ENCODE measurements around the gene HSPB8. TPM values are rescaled to one million over a fixed set of nuclear protein-coding genes. Genes with fewer than 3 reads are reported as not detected.

The HSPB8 gene, protein sequence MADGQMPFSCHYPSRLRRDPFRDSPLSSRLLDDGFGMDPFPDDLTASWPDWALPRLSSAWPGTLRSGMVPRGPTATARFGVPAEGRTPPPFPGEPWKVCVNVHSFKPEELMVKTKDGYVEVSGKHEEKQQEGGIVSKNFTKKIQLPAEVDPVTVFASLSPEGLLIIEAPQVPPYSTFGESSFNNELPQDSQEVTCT
- 10 to 100 TPM in 1 of 2 donors, 1 to 10 TPM in 1; 9.7 to 10.4 TPM for total RNA-seq
- 5.5 TPM for polyA plus RNA-seq (2013, experiment 1 of 2)
- polyA plus RNA-seq (2013, experiment 2 of 2): 7.6 TPM
- long read RNA-seq, experiment 1, partial matches to known transcripts: 0 of 2 reads
- long read RNA-seq, experiment 1, other reads (novel, unspliced or antisense): 1 of 2 reads
- long read RNA-seq, experiment 2, transcript HSPB8-201 (3 exons, 2,152 nt): major isoform, 23 of 24 reads
- long read RNA-seq, experiment 2, partial matches to known transcripts: 0 of 24 reads
- long read RNA-seq, experiment 2, other reads (novel, unspliced or antisense): 1 of 24 reads
- long read RNA-seq, experiment 3, transcript HSPB8-201 (3 exons, 2,152 nt): major isoform, 108 of 108 reads
- long read RNA-seq, experiment 3, partial matches to known transcripts: 0 of 108 reads
- long read RNA-seq, experiment 3, other reads (novel, unspliced or antisense): 0 of 108 reads
- long read RNA-seq, experiment 4, partial matches to known transcripts: 0 of 8 reads
- long read RNA-seq, experiment 4, other reads (novel, unspliced or antisense): 5 of 8 reads

- TF ChIP-seq, protein P1, sequence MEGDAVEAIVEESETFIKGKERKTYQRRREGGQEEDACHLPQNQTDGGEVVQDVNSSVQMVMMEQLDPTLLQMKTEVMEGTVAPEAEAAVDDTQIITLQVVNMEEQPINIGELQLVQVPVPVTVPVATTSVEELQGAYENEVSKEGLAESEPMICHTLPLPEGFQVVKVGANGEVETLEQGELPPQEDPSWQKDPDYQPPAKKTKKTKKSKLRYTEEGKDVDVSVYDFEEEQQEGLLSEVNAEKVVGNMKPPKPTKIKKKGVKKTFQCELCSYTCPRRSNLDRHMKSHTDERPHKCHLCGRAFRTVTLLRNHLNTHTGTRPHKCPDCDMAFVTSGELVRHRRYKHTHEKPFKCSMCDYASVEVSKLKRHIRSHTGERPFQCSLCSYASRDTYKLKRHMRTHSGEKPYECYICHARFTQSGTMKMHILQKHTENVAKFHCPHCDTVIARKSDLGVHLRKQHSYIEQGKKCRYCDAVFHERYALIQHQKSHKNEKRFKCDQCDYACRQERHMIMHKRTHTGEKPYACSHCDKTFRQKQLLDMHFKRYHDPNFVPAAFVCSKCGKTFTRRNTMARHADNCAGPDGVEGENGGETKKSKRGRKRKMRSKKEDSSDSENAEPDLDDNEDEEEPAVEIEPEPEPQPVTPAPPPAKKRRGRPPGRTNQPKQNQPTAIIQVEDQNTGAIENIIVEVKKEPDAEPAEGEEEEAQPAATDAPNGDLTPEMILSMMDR (conservative IDR thresholded peaks at IDR 0.05): no peak
- peak within 1 kb of the TSS; percentile 97 for H3K27ac Mint-ChIP-seq
- peak within 1 kb of the TSS; percentile 54 for H3K27ac ChIP-seq (ENCODE audit: low read depth, low read length)
Measured at GRCh38 chr12:119178544-119179334, at the start of gene HSPB8. Gene HSPB8 (plus strand): TSS chr12:119178931. CDS start chr12:119179313, 382 bp downstream.

GRCh38 chr12:119129827-119130434 is 48.8 kb upstream of the HSPB8 start:
- peaks cover 5% of the 10 kb centered on the region for H3K27me3 Mint-ChIP-seq (ENCODE audit: insufficient read depth)
- TF ChIP-seq, protein P1 (conservative IDR thresholded peaks at IDR 0.05): no peak
- H3K9me3 Mint-ChIP-seq: no peaks in the 10 kb centered on the region
- no peak overlapping the region for H3K4me3 ChIP-seq (ENCODE audit: low read length)
- no peaks in the 10 kb centered on the region for H3K27me3 ChIP-seq (ENCODE audit: control insufficient read depth, insufficient read depth, low read length, poor library complexity, severe bottlenecking)
- H3K9me3 ChIP-seq (ENCODE audit: control insufficient read depth, low read length): peaks cover 14% of the 10 kb centered on the region
- H3K27ac Mint-ChIP-seq: no peak overlapping the region
- WGBS, 2 experiments (ENCODE audit: insufficient coverage in 1 of 2, insufficient read length in 1 of 2): 90 to 91% methylated on average over 3 of the region's 3 CpGs
- no peaks in the 10 kb centered on the region for H3K36me3 Mint-ChIP-seq (ENCODE audit: low read depth)
- H3K9ac ChIP-seq (ENCODE audit: extremely low read depth, low read length, poor library complexity, severe bottlenecking): no peak overlapping the region
- H3K27ac ChIP-seq (ENCODE audit: low read depth, low read length): no peak overlapping the region
- no peak overlapping the region for H3K4me3 Mint-ChIP-seq
- DNase-seq: no peak
- H3K4me1 Mint-ChIP-seq: peaks cover 45% of the 10 kb centered on the region
- no peaks in the 10 kb centered on the region for H3K36me3 ChIP-seq (ENCODE audit: control insufficient read depth, insufficient read depth, low read length)
- peaks cover 5% of the 10 kb centered on the region for H3K4me1 ChIP-seq (ENCODE audit: control insufficient read depth, insufficient read depth, low read length)

More at GRCh38 chr12:119178544-119179334, at the start of gene HSPB8:
- Histone ChIP-seq H3K4me3 (ENCODE audit: low read length) (peak within 1 kb of the TSS; percentile 73), H3K36me3 (ENCODE audit: control insufficient read depth, insufficient read depth, low read length) (no peaks in the 10 kb centered on the region), H3K9ac (ENCODE audit: extremely low read depth, low read length, poor library complexity, severe bottlenecking) (peak within 1 kb of the TSS; percentile 84), H3K9me3 (ENCODE audit: control insufficient read depth, low read length) (no peaks in the 10 kb centered on the region), H3K4me1 (ENCODE audit: control insufficient read depth, insufficient read depth, low read length) (peaks cover 25% of the 10 kb centered on the region), H3K27me3 (ENCODE audit: control insufficient read depth, insufficient read depth, low read length, poor library complexity, severe bottlenecking) (peaks cover 8% of the 10 kb centered on the region)
- H3K9me3 Mint-ChIP-seq: no peaks in the 10 kb centered on the region
- 18 to 28% methylated on average over 9 to 32 of the region's 33 CpGs for WGBS, 2 experiments (ENCODE audit: insufficient coverage in 1 of 2, insufficient read length in 1 of 2)
- peak within 1 kb of the TSS; percentile 55 for H3K4me3 Mint-ChIP-seq
- H3K36me3 Mint-ChIP-seq (ENCODE audit: low read depth): no peaks in the 10 kb centered on the region
- H3K4me1 Mint-ChIP-seq: peaks cover 38% of the 10 kb centered on the region
- H3K27me3 Mint-ChIP-seq (ENCODE audit: insufficient read depth): peaks cover 35% of the 10 kb centered on the region
- DNase-seq: peak; percentile 95

DNA sequence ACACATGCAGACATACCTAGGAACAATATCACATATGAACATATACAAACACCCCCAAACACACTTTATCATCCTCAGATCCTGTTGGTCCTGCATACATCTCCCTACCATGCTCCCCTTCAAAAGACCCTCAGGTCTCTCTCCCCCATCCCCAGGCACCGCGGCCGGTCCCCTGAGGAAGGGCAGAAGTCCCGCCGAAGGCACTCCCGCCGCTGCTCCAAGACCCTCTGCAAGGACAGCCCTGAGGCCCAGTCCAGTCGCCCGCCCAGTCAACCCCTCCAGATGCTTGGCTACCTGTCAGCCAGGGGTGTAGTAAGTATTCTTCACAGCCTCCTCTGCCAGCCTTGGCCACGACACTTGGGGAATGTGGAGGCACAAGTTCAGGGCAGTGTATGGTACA is 48.2 kb upstream of the HSPB8 start:
- WGBS, 2 experiments (ENCODE audit: insufficient coverage in 1 of 2, insufficient read length in 1 of 2): 92% methylated on average over 10 of the region's 10 CpGs; no CpG with 5 or more reads in 1 of the 2 experiments
- Mint-ChIP-seq H3K9me3 (no peaks in the 10 kb centered on the region), H3K36me3 (ENCODE audit: low read depth) (no peaks in the 10 kb centered on the region), H3K4me3 (no peak overlapping the region), H3K4me1 (peaks cover 45% of the 10 kb centered on the region), H3K27me3 (ENCODE audit: insufficient read depth) (peaks cover 2% of the 10 kb centered on the region), H3K27ac (no peak overlapping the region)
- H3K9me3 ChIP-seq (ENCODE audit: control insufficient read depth, low read length): peaks cover 14% of the 10 kb centered on the region
- no peaks in the 10 kb centered on the region for H3K36me3 ChIP-seq (ENCODE audit: control insufficient read depth, insufficient read depth, low read length)
- TF ChIP-seq, protein P1 (conservative IDR thresholded peaks at IDR 0.05): no peak
- H3K27ac ChIP-seq (ENCODE audit: low read depth, low read length): no peak overlapping the region
- no peaks in the 10 kb centered on the region for H3K27me3 ChIP-seq (ENCODE audit: control insufficient read depth, insufficient read depth, low read length, poor library complexity, severe bottlenecking)
- no peak overlapping the region for H3K9ac ChIP-seq (ENCODE audit: extremely low read depth, low read length, poor library complexity, severe bottlenecking)
- H3K4me1 ChIP-seq (ENCODE audit: control insufficient read depth, insufficient read depth, low read length): peaks cover 5% of the 10 kb centered on the region
- no peak overlapping the region for H3K4me3 ChIP-seq (ENCODE audit: low read length)
- no peak for DNase-seq

Data from endodermal cell (in vitro differentiated cells).